Loucy (cell line): ENCODE measurements around the gene ITPRIP.

ENCODE experiments used
- CTCF ChIP-seq: fragments of 200-600 bp; sonication (generic); conservative IDR thresholded peaks from 2 replicates; pipeline ENCODE4 v1.5.1; 2014; ENCODE audit warnings: mild to moderate bottlenecking, antibody characterized with exemption, low read length
- EZH2phosphoT487 ChIP-seq: fragments of 200-600 bp; IDR thresholded peaks from 2 replicates; pipeline ENCODE4 v1.6.1; 2018; ENCODE audit warnings: antibody characterized with exemption, mild to moderate bottlenecking, moderate library complexity, borderline replicate concordance

GRCh38 chr10:104317726-104318299 lies 20.5 kb downstream of the ITPRIP start:
- TF ChIP-seq CTCF (no peak), EZH2phosphoT487 (no peak)
